Astrocyte (in vitro differentiated cells and primary cell): ENCODE data around the gene GSG1L. TPM values are rescaled to one million over a fixed set of nuclear protein-coding genes. Genes with fewer than 3 reads are reported as not detected.

Experiments
- DNase-seq: peaks from one replicate; pipeline ENCODE4 v3.0.0-alpha.2; 2010; ENCODE audit warnings: low read depth
- FAIRE-seq: peaks from 2 replicates; lab custom pipeline; 2011; peaks lifted over from hg19 to GRCh38; lab: Jason Lieb, UNC
- H2AFZ ChIP-seq: 2 replicates; pipeline ENCODE4 v1.6.0; 2012; ENCODE audit warnings: low read depth, low read length, inconsistent platforms
- H3K27ac ChIP-seq: 2 replicates; pipeline ENCODE4 v1.5.1; 2011; ENCODE audit warnings: low read depth, low read length, inconsistent platforms
- H3K27me3 ChIP-seq: 2 replicates; pipeline ENCODE4 v1.6.0; 2011; ENCODE audit warnings: low read length, inconsistent platforms; ENCODE audit not compliant: insufficient read depth
- H3K36me3 ChIP-seq: 2 replicates; pipeline ENCODE4 v1.5.1; 2011; ENCODE audit warnings: low read length, inconsistent platforms; ENCODE audit not compliant: insufficient read depth
- H3K4me1 ChIP-seq: 2 replicates; pipeline ENCODE4 v1.5.1; 2011; ENCODE audit warnings: low read length, inconsistent platforms; ENCODE audit not compliant: insufficient read depth
- H3K4me2 ChIP-seq: 2 replicates; pipeline ENCODE4 v1.6.0; 2012; ENCODE audit warnings: low read length, inconsistent platforms
- H3K4me3 ChIP-seq: 2 replicates; pipeline ENCODE4 v1.5.1; 2011; ENCODE audit warnings: low read depth, mild to moderate bottlenecking, low read length, inconsistent platforms; ENCODE audit not compliant: insufficient read depth
- H3K79me2 ChIP-seq: 2 replicates; pipeline ENCODE4 v1.6.0; 2012; ENCODE audit warnings: mild to moderate bottlenecking, low read length, inconsistent platforms; ENCODE audit not compliant: insufficient read depth
- H3K9ac ChIP-seq: 2 replicates; pipeline ENCODE4 v1.6.0; 2012; ENCODE audit warnings: mild to moderate bottlenecking, low read length, inconsistent platforms
- H3K9me3 ChIP-seq: 2 replicates; pipeline ENCODE4 v1.5.1; 2012; ENCODE audit warnings: low read depth, mild to moderate bottlenecking, low read length, inconsistent platforms; ENCODE audit not compliant: insufficient read depth
- H4K20me1 ChIP-seq: 2 replicates; pipeline ENCODE4 v1.6.0; 2012; ENCODE audit warnings: low read length, inconsistent platforms; ENCODE audit not compliant: insufficient read depth
- H3K27ac Mint-ChIP-seq: one replicate; pipeline ENCODE4 v1.8.0; 2021; ENCODE audit warnings: mild to moderate bottlenecking, mixed read lengths; ENCODE audit not compliant: unreplicated experiment
- H3K27me3 Mint-ChIP-seq: one replicate; pipeline ENCODE4 v1.8.0; 2021; ENCODE audit warnings: low read depth, mixed read lengths; ENCODE audit not compliant: unreplicated experiment
- H3K36me3 Mint-ChIP-seq: one replicate; pipeline ENCODE4 v1.8.0; 2021; ENCODE audit warnings: low read depth, mixed read lengths; ENCODE audit not compliant: unreplicated experiment
- H3K4me1 Mint-ChIP-seq: one replicate; pipeline ENCODE4 v1.8.0; 2021; ENCODE audit warnings: low read depth, mixed read lengths; ENCODE audit not compliant: unreplicated experiment
- H3K4me3 Mint-ChIP-seq: one replicate; pipeline ENCODE4 v1.8.0; 2021; ENCODE audit warnings: mild to moderate bottlenecking, moderate library complexity, mixed read lengths; ENCODE audit not compliant: unreplicated experiment
- H3K9me3 Mint-ChIP-seq: one replicate; pipeline ENCODE4 v1.8.0; 2021; ENCODE audit warnings: mild to moderate bottlenecking, mixed read lengths; ENCODE audit not compliant: unreplicated experiment
- CTCF ChIP-seq: IDR thresholded peaks from 2 replicates; pipeline ENCODE4 v1.5.1; 2011; ENCODE audit warnings: low read depth, mild to moderate bottlenecking, inconsistent platforms, low read length, moderate library complexity; ENCODE audit not compliant: insufficient read depth
- EZH2 ChIP-seq: IDR thresholded peaks from 2 replicates; pipeline ENCODE4 v1.6.1; 2012; ENCODE audit warnings: mild to moderate bottlenecking, low read length, inconsistent platforms; ENCODE audit not compliant: insufficient read depth
- total RNA-seq: library from RNA; stranded (reverse); gene quantifications from 2 replicates; pipeline ENCODE4 v1.2.1, GENCODE V29; 2021

Gene GSG1L
- total RNA-seq, 1 donor from 2014 or later: not detected

GRCh38 chr16:27995378-27995777 lies 68.1 kb downstream of the GSG1L start:
- H3K36me3 Mint-ChIP-seq: no peaks in the 10 kb centered on the region

GRCh38 chr16:27994686-27995085 lies 68.8 kb downstream of the GSG1L start:
- Mint-ChIP-seq H3K36me3 (no peaks in the 10 kb centered on the region), H3K9me3 (peaks cover 8% of the 10 kb centered on the region), H3K27me3 (no peaks in the 10 kb centered on the region), H3K27ac (no peak overlapping the region), H3K4me3 (no peak overlapping the region), H3K4me1 (no peaks in the 10 kb centered on the region)
- Histone ChIP-seq H2AFZ (no peak overlapping the region), H3K9me3 (no peaks in the 10 kb centered on the region), H4K20me1 (no peaks in the 10 kb centered on the region), H3K36me3 (no peaks in the 10 kb centered on the region), H3K9ac (no peak overlapping the region), H3K4me1 (no peaks in the 10 kb centered on the region), H3K27ac (no peak overlapping the region), H3K79me2 (no peaks in the 10 kb centered on the region), H3K4me2 (no peak overlapping the region), H3K27me3 (peaks cover 2% of the 10 kb centered on the region), H3K4me3 (no peak overlapping the region)
- TF ChIP-seq CTCF (no peak), EZH2 (no peak)
- FAIRE-seq (no peak), DNase-seq (no peak)

More at GRCh38 chr16:27995378-27995777, 68.1 kb downstream of the GSG1L start:
- DNase-seq (no peak), FAIRE-seq (no peak)
- Mint-ChIP-seq H3K27ac (no peak overlapping the region), H3K4me3 (no peak overlapping the region), H3K27me3 (no peaks in the 10 kb centered on the region), H3K4me1 (no peaks in the 10 kb centered on the region), H3K9me3 (peaks cover 8% of the 10 kb centered on the region)
- no peak overlapping the region for H2AFZ ChIP-seq
- no peaks in the 10 kb centered on the region for H3K9me3 ChIP-seq
- H4K20me1 ChIP-seq: no peaks in the 10 kb centered on the region
- H3K4me1 ChIP-seq: no peaks in the 10 kb centered on the region
- H3K27me3 ChIP-seq: no peaks in the 10 kb centered on the region
- H3K79me2 ChIP-seq: no peaks in the 10 kb centered on the region
- TF ChIP-seq CTCF (no peak), EZH2 (no peak)
- no peaks in the 10 kb centered on the region for H3K36me3 ChIP-seq
- no peak overlapping the region for H3K4me3 ChIP-seq
- H3K4me2 ChIP-seq: no peak overlapping the region
- no peak overlapping the region for H3K27ac ChIP-seq
- no peak overlapping the region for H3K9ac ChIP-seq

- Mint-ChIP-seq H3K27ac (no peak overlapping the region), H3K9me3 (peaks cover 8% of the 10 kb centered on the region), H3K27me3 (no peaks in the 10 kb centered on the region), H3K4me3 (no peak overlapping the region), H3K4me1 (no peaks in the 10 kb centered on the region), H3K36me3 (no peaks in the 10 kb centered on the region)
- no peak overlapping the region for H3K4me3 ChIP-seq
- peaks cover 2% of the 10 kb centered on the region for H3K27me3 ChIP-seq
- no peaks in the 10 kb centered on the region for H4K20me1 ChIP-seq
- H3K27ac ChIP-seq: no peak overlapping the region
- H3K9me3 ChIP-seq: no peaks in the 10 kb centered on the region
- no peaks in the 10 kb centered on the region for H3K4me1 ChIP-seq
- DNase-seq (no peak), FAIRE-seq (no peak)
- TF ChIP-seq CTCF: no peak
- no peak for TF ChIP-seq EZH2
- H3K36me3 ChIP-seq: no peaks in the 10 kb centered on the region
- no peaks in the 10 kb centered on the region for H3K79me2 ChIP-seq
- H3K9ac ChIP-seq: no peak overlapping the region
- H2AFZ ChIP-seq: no peak overlapping the region
- H3K4me2 ChIP-seq: no peak overlapping the region
These were observed 69.9 kb downstream of the GSG1L start for GRCh38 chr16:27993587-27993986.
